Endodermal cell (in vitro differentiated cells): ENCODE results near the gene VOPP1. TPM values are rescaled to one million over a fixed set of nuclear protein-coding genes. Genes with fewer than 3 reads are reported as not detected.

Source experiments
- DNase-seq: peaks from one replicate; pipeline ENCODE4 v3.0.0-alpha.2; 2017
- H3K27ac ChIP-seq: 2 replicates; pipeline ENCODE4 v1.5.1; 2013; ENCODE audit warnings: mild to moderate bottlenecking, low read depth, low read length, moderate library complexity
- H3K27me3 ChIP-seq: 2 replicates; pipeline ENCODE4 v1.6.1; 2013; ENCODE audit warnings: mild to moderate bottlenecking, low read length, moderate library complexity; ENCODE audit not compliant: insufficient read depth, control insufficient read depth, poor library complexity, severe bottlenecking
- H3K36me3 ChIP-seq: 2 replicates; pipeline ENCODE4 v1.7.0; 2013; ENCODE audit warnings: mild to moderate bottlenecking, low read length, moderate library complexity; ENCODE audit not compliant: control insufficient read depth, insufficient read depth
- H3K4me1 ChIP-seq: one replicate; pipeline ENCODE4 v1.7.0; 2013; ENCODE audit warnings: low read length; ENCODE audit not compliant: control insufficient read depth, insufficient read depth
- H3K4me3 ChIP-seq: 2 replicates; pipeline ENCODE4 v1.5.1; 2013; ENCODE audit warnings: mild to moderate bottlenecking, low read length, moderate library complexity
- H3K9ac ChIP-seq: 2 replicates; pipeline ENCODE4 v1.6.1; 2013; ENCODE audit warnings: mild to moderate bottlenecking, low read length, moderate library complexity; ENCODE audit not compliant: poor library complexity, severe bottlenecking; ENCODE audit errors: extremely low read depth
- H3K9me3 ChIP-seq: 2 replicates; pipeline ENCODE4 v1.6.1; 2013; ENCODE audit warnings: mild to moderate bottlenecking, low read length, moderate library complexity; ENCODE audit not compliant: control insufficient read depth
- H3K27ac Mint-ChIP-seq: 2 replicates; pipeline ENCODE4 v1.8.0; 2020; ENCODE audit warnings: mixed read lengths
- H3K27me3 Mint-ChIP-seq: 2 replicates; pipeline ENCODE4 v1.8.0; 2021; ENCODE audit warnings: mild to moderate bottlenecking, mixed read lengths; ENCODE audit not compliant: insufficient read depth
- H3K36me3 Mint-ChIP-seq: 2 replicates; pipeline ENCODE4 v1.8.0; 2020; ENCODE audit warnings: low read depth, mixed read lengths
- H3K4me1 Mint-ChIP-seq: 2 replicates; pipeline ENCODE4 v1.8.0; 2020; ENCODE audit warnings: mixed read lengths
- H3K4me3 Mint-ChIP-seq: 2 replicates; pipeline ENCODE4 v1.8.0; 2020; ENCODE audit warnings: mild to moderate bottlenecking, moderate library complexity, mixed read lengths
- H3K9me3 Mint-ChIP-seq: 2 replicates; pipeline ENCODE4 v1.8.0; 2020; ENCODE audit warnings: mild to moderate bottlenecking, mixed read lengths
- CTCF ChIP-seq: fragments of 200-600 bp; sonication (generic); conservative IDR thresholded peaks from 2 replicates; pipeline ENCODE4 v1.5.0; 2021; ENCODE audit warnings: antibody characterized with exemption, mild to moderate bottlenecking
- WGBS, 2 experiments: methylation state at CpG; one replicate each; pipeline versions ENCODE4 v1.1.5 to v1.1.7; 2013; ENCODE audit warnings: missing lambda C conversion rate in 2 of 2, mixed read lengths in 1 of 2; ENCODE audit not compliant: insufficient coverage in 1 of 2, insufficient read length in 1 of 2; 5-methylcytosine and 5-hydroxymethylcytosine counted together
- total RNA-seq, 2 donors: library from RNA; stranded (reverse); fragmentation: NEBNext Ultra II Directional in 1 of 2; extraction: Animal tissue kit (Norgen Biotek cat#: 25700) in 1 of 2; gene quantifications; 2 replicates in 1 of 2; 3 replicates in 1 of 2; pipeline ENCODE4 v1.2.1, GENCODE V29; 2021

VOPP1 gene
- total RNA-seq, 2 donors from 2014 or later, result 48.8 to 53.6 TPM

- Histone ChIP-seq H3K4me1 (no peaks in the 10 kb centered on the region), H3K9ac (no peak overlapping the region), H3K27me3 (no peaks in the 10 kb centered on the region), H3K36me3 (peaks cover 23% of the 10 kb centered on the region), H3K9me3 (no peaks in the 10 kb centered on the region), H3K4me3 (no peak overlapping the region), H3K27ac (no peak overlapping the region)
- Mint-ChIP-seq H3K9me3 (no peaks in the 10 kb centered on the region), H3K27ac (no peak overlapping the region), H3K4me3 (no peak overlapping the region), H3K4me1 (peaks cover 6% of the 10 kb centered on the region), H3K36me3 (peaks cover 3% of the 10 kb centered on the region), H3K27me3 (no peaks in the 10 kb centered on the region)
- DNase-seq, result no peak
- no peak for TF ChIP-seq CTCF
- 92 to 97% methylated on average over 10 to 15 of the region's 15 CpGs for WGBS, 2 experiments
Observed at GRCh38 chr7:55517936-55518689, 54.2 kb downstream of the VOPP1 start.

- H3K9ac ChIP-seq, result no peak overlapping the region
- no peak overlapping the region for H3K27ac ChIP-seq
- H3K27ac Mint-ChIP-seq, result no peak overlapping the region
- H3K27me3 Mint-ChIP-seq, result no peaks in the 10 kb centered on the region
- H3K4me1 Mint-ChIP-seq, result peaks cover 6% of the 10 kb centered on the region
- H3K36me3 ChIP-seq, result peaks cover 23% of the 10 kb centered on the region
- TF ChIP-seq CTCF, result no peak
- peaks cover 3% of the 10 kb centered on the region for H3K36me3 Mint-ChIP-seq
- H3K4me1 ChIP-seq, result no peaks in the 10 kb centered on the region
- WGBS, 2 experiments, result 92 to 94% methylated on average over 4 to 12 of the region's 12 CpGs
- no peaks in the 10 kb centered on the region for H3K9me3 Mint-ChIP-seq
- no peak overlapping the region for H3K4me3 Mint-ChIP-seq
- DNase-seq, result no peak
- no peaks in the 10 kb centered on the region for H3K9me3 ChIP-seq
- H3K4me3 ChIP-seq, result no peak overlapping the region
- no peaks in the 10 kb centered on the region for H3K27me3 ChIP-seq
Observed at GRCh38 chr7:55517191-55517633, 55.1 kb downstream of the VOPP1 start.

- no peak overlapping the region for H3K27ac Mint-ChIP-seq
- no peak for DNase-seq
- Histone ChIP-seq H3K27ac (no peak overlapping the region), H3K36me3 (peaks cover 23% of the 10 kb centered on the region), H3K4me3 (no peak overlapping the region), H3K27me3 (no peaks in the 10 kb centered on the region), H3K9me3 (no peaks in the 10 kb centered on the region), H3K4me1 (no peaks in the 10 kb centered on the region), H3K9ac (no peak overlapping the region)
- peaks cover 3% of the 10 kb centered on the region for H3K36me3 Mint-ChIP-seq
- H3K9me3 Mint-ChIP-seq, result no peaks in the 10 kb centered on the region
- TF ChIP-seq CTCF, result no peak
- H3K27me3 Mint-ChIP-seq, result no peaks in the 10 kb centered on the region
- H3K4me1 Mint-ChIP-seq, result peaks cover 1% of the 10 kb centered on the region
- WGBS, 2 experiments, result 99 to 100% methylated on average over 2 to 4 of the region's 4 CpGs
- no peak overlapping the region for H3K4me3 Mint-ChIP-seq
Observed at GRCh38 chr7:55516409-55516808, 55.9 kb downstream of the VOPP1 start.
